Measurements from ENCODE around the gene SLC6A4. TPM values are rescaled to one million over a fixed set of nuclear protein-coding genes. Genes with fewer than 3 reads are reported as not detected.

The SLC6A4 gene
- polyA plus RNA-seq, 1 of the 3 experiments (the other 2 are of a cell fraction): 0.12 TPM

- Histone ChIP-seq H3K9me3 (no peaks in the 10 kb centered on the region), H3K79me2 (ENCODE audit: insufficient read depth) (peaks cover 61% of the 10 kb centered on the region), H3F3A (replicated peaks; ENCODE audit: insufficient read depth) (no peaks in the 10 kb centered on the region), H3K4me1 (ENCODE audit: control insufficient read depth in 1 of 2, insufficient read depth in 2 of 2, low read depth in 1 of 2, low read length in 1 of 2) (no peaks in the 10 kb centered on the region; a peak in 1 of 4 replicates), H4K20me1 (ENCODE audit: insufficient read depth) (0 out of 2 replicates have a peak, but pooled peaks cover 10% of the 10 kb centered on the region), H2AFZ (ENCODE audit: low read depth) (no peak overlapping the region), H3K9ac (no peak overlapping the region), H3K36me3 (replicated peaks in 1 of 2; ENCODE audit: control insufficient read depth in 1 of 2, insufficient read depth in 2 of 2, low read length in 1 of 2) (peaks cover 23 to 64% of the 10 kb centered on the region in 2 experiments), H3K9me2 (no peaks in the 10 kb centered on the region), H3K4me3 (ENCODE audit: low read depth in 2 of 2, low read length in 1 of 2) (no peak overlapping the region), H3K27me3 (ENCODE audit: insufficient read depth) (no peaks in the 10 kb centered on the region), H3K4me2 (no peak overlapping the region), H3K27ac (ENCODE audit: low read depth in 2 of 2, low read length in 1 of 2) (no peak overlapping the region)
- DNase-seq: no peak
- TF ChIP-seq FOXJ3 (CRISPR knock-in tag; IDR thresholded peaks at IDR 0.05) (no peak), TCF12 (IDR thresholded peaks at IDR 0.05) (no peak), PBX3 (IDR thresholded peaks at IDR 0.05) (no peak), USF1 (IDR thresholded peaks at IDR 0.05; ENCODE audit: borderline replicate concordance, low read depth) (no peak), USF2 (IDR thresholded peaks at IDR 0.05; ENCODE audit: borderline replicate concordance, low read depth, low read length) (no peak), EP300 (IDR thresholded peaks at IDR 0.05; ENCODE audit: borderline replicate concordance in 1 of 2, low read depth in 1 of 2, low read length in 1 of 2) (no peak), RFX5 (IDR thresholded peaks at IDR 0.05; ENCODE audit: low read length) (no peak), RCOR1 (IDR thresholded peaks at IDR 0.05; ENCODE audit: low read length) (no peak), NFIC (IDR thresholded peaks at IDR 0.05; ENCODE audit: borderline replicate concordance) (no peak), FOXM1 (IDR thresholded peaks at IDR 0.05; ENCODE audit: low read depth) (no peak)
- ChIA-PET POLR2A (no interaction called here), CTCF (interaction anchor here (0.5 to 1.2 kb wide), 3 partner anchors 11 to 45 kb away, joined by 3 read pairs; no protein-coding TSS in a partner anchor)
Measured at GRCh38 chr17:30170415-30170987, 65.0 kb downstream of the SLC6A4 start.

GRCh38 chr17:30165960-30166359 is 69.5 kb downstream of the SLC6A4 start:
- DNase-seq: no peak
- Histone ChIP-seq H3K27ac (ENCODE audit: low read depth in 2 of 2, low read length in 1 of 2) (no peak overlapping the region; a peak in 1 of 4 replicates), H3K79me2 (ENCODE audit: insufficient read depth) (peaks cover 90% of the 10 kb centered on the region), H3K9ac (no peak overlapping the region), H3K36me3 (replicated peaks in 1 of 2; ENCODE audit: control insufficient read depth in 1 of 2, insufficient read depth in 2 of 2, low read length in 1 of 2) (peaks cover 3 to 66% of the 10 kb centered on the region in 2 experiments), H3K4me2 (no peak overlapping the region), H3K27me3 (ENCODE audit: insufficient read depth) (no peaks in the 10 kb centered on the region), H3K4me3 (ENCODE audit: low read depth in 2 of 2, low read length in 1 of 2) (no peak overlapping the region), H3K9me3 (no peaks in the 10 kb centered on the region), H4K20me1 (ENCODE audit: insufficient read depth) (0 out of 2 replicates have a peak, but pooled peaks cover 12% of the 10 kb centered on the region), H3K9me2 (no peaks in the 10 kb centered on the region), H3F3A (replicated peaks; ENCODE audit: insufficient read depth) (peaks cover 6% of the 10 kb centered on the region), H3K4me1 (ENCODE audit: control insufficient read depth in 1 of 2, insufficient read depth in 2 of 2, low read depth in 1 of 2, low read length in 1 of 2) (no peaks in the 10 kb centered on the region; a peak in 1 of 4 replicates), H2AFZ (ENCODE audit: low read depth) (no peak overlapping the region)
- no peak for TF ChIP-seq FOXM1 (IDR thresholded peaks at IDR 0.05; ENCODE audit: low read depth)
- no peak for TF ChIP-seq MAX (IDR thresholded peaks at IDR 0.05; ENCODE audit: low read depth)
- no peak for TF ChIP-seq RCOR1 (IDR thresholded peaks at IDR 0.05; ENCODE audit: low read length)
- no peak for TF ChIP-seq IRF3 (IDR thresholded peaks at IDR 0.05; ENCODE audit: low read depth, low read length)
- TF ChIP-seq ELF1 (IDR thresholded peaks at IDR 0.05): no peak
- no peak for TF ChIP-seq JUND (IDR thresholded peaks at IDR 0.05)
- no peak for TF ChIP-seq NFIC (IDR thresholded peaks at IDR 0.05; ENCODE audit: borderline replicate concordance)
- CTCF ChIA-PET: no interaction called here
- POLR2A ChIA-PET: no interaction called here
- 80% methylated on average over 1 of the region's 1 CpG for WGBS (ENCODE audit: low lambda C conversion rate)
